GM18526 (cell line): ENCODE data around the gene HCK.

Experiments used
- POLR2A ChIP-seq: IDR thresholded peaks from 3 replicates; pipeline ENCODE4 v1.6.1; 2011; ENCODE audit not compliant: insufficient read length; ENCODE audit errors: extremely low read depth

HCK gene

GRCh38 chr20:32019563-32020463, 32.2 kb upstream of the HCK start:
- TF ChIP-seq POLR2A, result no peak

GRCh38 chr20:32021091-32021490, 31.0 kb upstream of the HCK start:
- TF ChIP-seq POLR2A, result no peak

- TF ChIP-seq POLR2A, result no peak
These were observed 27.3 kb upstream of the HCK start for GRCh38 chr20:32024683-32025295.

- no peak for TF ChIP-seq POLR2A
These were observed 24.4 kb upstream of the HCK start for GRCh38 chr20:32027643-32028042.

- TF ChIP-seq POLR2A, result no peak
These were observed 23.2 kb upstream of the HCK start for GRCh38 chr20:32028647-32029372.

GRCh38 chr20:32029561-32029960, 22.5 kb upstream of the HCK start:
- no peak for TF ChIP-seq POLR2A

GRCh38 chr20:32031007-32031958, 20.8 kb upstream of the HCK start:
- TF ChIP-seq POLR2A, result no peak

GRCh38 chr20:32033316-32033715, 18.7 kb upstream of the HCK start:
- TF ChIP-seq POLR2A, result no peak

GRCh38 chr20:32034581-32035425, 17.2 kb upstream of the HCK start:
- no peak for TF ChIP-seq POLR2A

- TF ChIP-seq POLR2A, result no peak
These were observed 16.6 kb upstream of the HCK start for GRCh38 chr20:32035426-32035779.

GRCh38 chr20:32036252-32036651, 15.8 kb upstream of the HCK start:
- TF ChIP-seq POLR2A, result no peak

- no peak for TF ChIP-seq POLR2A
These were observed 15.1 kb upstream of the HCK start for GRCh38 chr20:32036716-32037485.

- no peak for TF ChIP-seq POLR2A
These were observed 14.1 kb upstream of the HCK start for GRCh38 chr20:32037929-32038328.

- no peak for TF ChIP-seq POLR2A
These were observed 11.7 kb upstream of the HCK start for GRCh38 chr20:32040142-32040953.
